Thoracic aorta (tissue), 2 donors: ENCODE measurements around the gene SHH. TPM values are rescaled to one million over a fixed set of nuclear protein-coding genes. Genes with fewer than 3 reads are reported as not detected.

Experiments used
- ATAC-seq: fragments of 150-250 bp; one replicate; pipeline ENCODE4 v1.8.0; 2017; ENCODE audit warnings: low read depth; ENCODE audit not compliant: insufficient number of reproducible peaks, low FRiP score
- DNase-seq: peaks from one replicate; pipeline ENCODE4 v3.0.0-alpha.2; 2020; ENCODE audit warnings: low spot score
- H3K27ac ChIP-seq, 2 donors: fragments of 200-600 bp; sonication (generic); 1 replicate in 1 of 2; 2 replicates in 1 of 2; pipeline ENCODE4 v1.5.1; 2016; ENCODE audit warnings: mild to moderate bottlenecking in 2 of 2, moderate library complexity in 2 of 2
- H3K27me3 ChIP-seq: fragments of 200-600 bp; sonication (generic); replicated peaks from 2 replicates; pipeline ENCODE4 v1.6.0; 2016; ENCODE audit warnings: mild to moderate bottlenecking; ENCODE audit not compliant: insufficient read depth
- H3K36me3 ChIP-seq: fragments of 200-600 bp; sonication (generic); one replicate; pipeline ENCODE4 v1.5.1; 2016
- H3K4me1 ChIP-seq, 2 donors: fragments of 200-600 bp; sonication (generic); 1 replicate in 1 of 2; 2 replicates in 1 of 2; pipeline versions ENCODE4 v1.5.1 to v1.6.0; 2016; ENCODE audit warnings: low read depth in 2 of 2, mild to moderate bottlenecking in 1 of 2; ENCODE audit not compliant: control insufficient read depth in 1 of 2
- H3K4me3 ChIP-seq: fragments of 200-600 bp; sonication (generic); 2 replicates; pipeline ENCODE4 v1.5.1; 2016; ENCODE audit warnings: mild to moderate bottlenecking
- H3K9me3 ChIP-seq: fragments of 200-600 bp; sonication (generic); 2 replicates; pipeline ENCODE4 v1.5.1; 2016
- total RNA-seq, 2 donors: library from RNA; depleted of rRNA; stranded (reverse); fragments of >200 nt; gene quantifications; one replicate each; pipeline versions ENCODE4 v1.1.0 to v1.2.3, GENCODE V29; 2016
- TF ChIP-seq, protein P1 (sequence below): fragments of 200-600 bp; sonication (generic); IDR thresholded peaks from one replicate; pipeline ENCODE4 v1.5.1; 2019; ENCODE audit warnings: antibody characterized with exemption

Gene SHH
- total RNA-seq, 2 donors from 2014 or later = 0.28 TPM; not detected in 1

DNA sequence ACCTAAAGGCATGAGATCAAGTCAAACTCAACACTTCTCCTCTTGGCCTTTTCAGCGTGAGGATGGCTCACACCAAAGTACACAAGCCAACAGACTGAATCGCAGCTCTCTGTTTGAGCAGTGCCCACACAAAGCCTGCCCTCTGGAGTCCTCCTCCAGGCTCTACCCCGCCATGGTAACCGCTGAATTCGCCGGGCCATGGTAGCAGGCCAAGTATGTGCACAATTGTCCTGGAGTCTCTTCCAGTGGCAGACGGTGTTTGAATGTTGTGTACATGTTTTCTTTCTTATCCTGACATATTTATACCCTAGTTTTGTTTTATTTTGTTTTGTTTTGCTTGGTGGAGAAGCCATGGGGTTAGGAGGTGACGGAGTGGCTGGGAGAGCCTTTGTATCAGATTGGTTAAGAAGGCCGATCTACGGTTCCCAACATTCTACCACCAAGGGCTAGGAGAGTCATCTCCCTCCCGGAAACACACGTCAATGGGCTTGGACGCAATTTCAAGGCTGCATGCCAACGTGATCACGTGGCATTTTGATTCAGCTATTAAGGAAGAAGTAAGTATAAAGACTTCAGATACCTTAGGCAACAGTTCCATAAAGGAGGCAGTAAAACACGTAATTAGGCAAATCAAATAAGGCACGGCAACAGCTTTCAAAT is 12.1 kb upstream of the SHH start:
- Histone ChIP-seq H3K27ac (no peak overlapping the region), H3K4me1 (no peaks in the 10 kb centered on the region), H3K9me3 (no peaks in the 10 kb centered on the region), H3K36me3 (no peaks in the 10 kb centered on the region), H3K4me3 (no peak overlapping the region), H3K27me3 (no peaks in the 10 kb centered on the region)
- ATAC-seq (no peak), DNase-seq (no peak)
- TF ChIP-seq, protein P1, sequence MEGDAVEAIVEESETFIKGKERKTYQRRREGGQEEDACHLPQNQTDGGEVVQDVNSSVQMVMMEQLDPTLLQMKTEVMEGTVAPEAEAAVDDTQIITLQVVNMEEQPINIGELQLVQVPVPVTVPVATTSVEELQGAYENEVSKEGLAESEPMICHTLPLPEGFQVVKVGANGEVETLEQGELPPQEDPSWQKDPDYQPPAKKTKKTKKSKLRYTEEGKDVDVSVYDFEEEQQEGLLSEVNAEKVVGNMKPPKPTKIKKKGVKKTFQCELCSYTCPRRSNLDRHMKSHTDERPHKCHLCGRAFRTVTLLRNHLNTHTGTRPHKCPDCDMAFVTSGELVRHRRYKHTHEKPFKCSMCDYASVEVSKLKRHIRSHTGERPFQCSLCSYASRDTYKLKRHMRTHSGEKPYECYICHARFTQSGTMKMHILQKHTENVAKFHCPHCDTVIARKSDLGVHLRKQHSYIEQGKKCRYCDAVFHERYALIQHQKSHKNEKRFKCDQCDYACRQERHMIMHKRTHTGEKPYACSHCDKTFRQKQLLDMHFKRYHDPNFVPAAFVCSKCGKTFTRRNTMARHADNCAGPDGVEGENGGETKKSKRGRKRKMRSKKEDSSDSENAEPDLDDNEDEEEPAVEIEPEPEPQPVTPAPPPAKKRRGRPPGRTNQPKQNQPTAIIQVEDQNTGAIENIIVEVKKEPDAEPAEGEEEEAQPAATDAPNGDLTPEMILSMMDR = no peak

DNA sequence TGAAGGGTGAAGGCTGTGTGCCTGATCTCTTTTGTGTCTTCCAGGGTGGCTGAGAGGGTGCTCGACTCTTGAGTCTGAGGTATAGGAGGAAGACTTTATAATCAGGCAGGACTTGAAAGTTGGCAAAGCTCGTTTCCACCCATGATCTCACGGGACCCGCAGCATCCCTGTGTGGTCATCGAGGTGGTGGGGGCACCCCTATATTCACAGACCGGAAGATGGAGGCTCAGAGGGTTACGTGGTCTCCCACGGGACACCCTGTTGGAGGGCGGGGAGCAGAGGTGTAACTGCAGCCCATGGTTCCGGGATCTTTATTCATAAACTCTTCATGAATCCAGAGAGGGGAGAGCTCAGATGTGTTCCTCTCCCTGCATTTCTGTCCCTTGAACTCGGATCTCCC is 9.6 kb upstream of the SHH start:
- no peaks in the 10 kb centered on the region for H3K27me3 ChIP-seq
- no peaks in the 10 kb centered on the region for H3K4me1 ChIP-seq
- no peaks in the 10 kb centered on the region for H3K36me3 ChIP-seq
- no peak overlapping the region for H3K27ac ChIP-seq
- H3K4me3 ChIP-seq = no peak overlapping the region
- ATAC-seq (no peak), DNase-seq (no peak)
- TF ChIP-seq, protein P1 = no peak
- H3K9me3 ChIP-seq = no peaks in the 10 kb centered on the region

DNA sequence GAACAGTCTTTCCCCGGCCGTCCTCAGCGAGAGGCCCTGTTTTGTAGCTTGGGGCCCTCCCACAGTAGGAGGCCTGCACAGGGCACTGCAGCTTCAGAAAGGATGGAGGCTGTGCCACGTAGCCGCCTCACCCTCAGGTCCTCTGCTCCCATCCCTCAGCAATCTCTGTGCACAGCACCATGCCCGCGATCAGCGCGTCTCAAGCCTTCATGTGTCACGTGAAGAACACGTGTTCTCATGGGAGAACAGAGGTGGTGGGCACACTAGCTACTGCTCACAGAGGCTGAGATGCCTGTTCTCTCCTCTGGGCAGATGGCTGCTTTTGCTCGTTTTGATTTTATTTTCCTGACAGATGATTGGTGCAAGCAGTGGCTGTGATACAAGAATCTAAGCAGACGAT is 8.5 kb upstream of the SHH start:
- DNase-seq (no peak), ATAC-seq (no peak)
- no peaks in the 10 kb centered on the region for H3K27me3 ChIP-seq
- H3K36me3 ChIP-seq = no peaks in the 10 kb centered on the region
- no peak overlapping the region for H3K27ac ChIP-seq
- H3K9me3 ChIP-seq = no peaks in the 10 kb centered on the region
- no peak overlapping the region for H3K4me3 ChIP-seq
- no peaks in the 10 kb centered on the region for H3K4me1 ChIP-seq
- TF ChIP-seq, protein P1 = no peak

DNA sequence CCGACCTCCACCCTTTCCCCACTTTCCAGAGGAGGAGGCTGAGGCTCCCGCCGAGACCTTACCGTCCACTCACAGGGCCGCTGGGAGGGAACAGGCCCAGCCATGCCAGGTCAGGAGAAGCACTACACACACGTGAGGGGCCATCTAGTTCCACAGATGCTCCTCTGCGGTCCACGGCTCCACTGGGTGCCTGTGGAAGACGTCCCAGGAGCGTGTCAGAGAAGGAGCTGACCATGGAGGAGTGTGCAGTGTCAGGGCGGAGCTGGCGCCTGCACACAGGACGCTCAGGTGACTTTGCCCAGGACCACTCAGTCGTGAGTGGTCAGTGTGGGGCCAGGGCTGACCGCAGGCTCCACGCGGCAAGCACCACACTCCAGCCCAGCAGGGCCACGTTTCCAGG is 8.0 kb upstream of the SHH start:
- no peak overlapping the region for H3K4me3 ChIP-seq
- no peak overlapping the region for H3K27ac ChIP-seq
- no peak for ATAC-seq
- no peaks in the 10 kb centered on the region for H3K36me3 ChIP-seq
- TF ChIP-seq, protein P1 = no peak
- H3K27me3 ChIP-seq = no peaks in the 10 kb centered on the region
- no peaks in the 10 kb centered on the region for H3K9me3 ChIP-seq
- no peaks in the 10 kb centered on the region for H3K4me1 ChIP-seq
- no peak for DNase-seq

DNA sequence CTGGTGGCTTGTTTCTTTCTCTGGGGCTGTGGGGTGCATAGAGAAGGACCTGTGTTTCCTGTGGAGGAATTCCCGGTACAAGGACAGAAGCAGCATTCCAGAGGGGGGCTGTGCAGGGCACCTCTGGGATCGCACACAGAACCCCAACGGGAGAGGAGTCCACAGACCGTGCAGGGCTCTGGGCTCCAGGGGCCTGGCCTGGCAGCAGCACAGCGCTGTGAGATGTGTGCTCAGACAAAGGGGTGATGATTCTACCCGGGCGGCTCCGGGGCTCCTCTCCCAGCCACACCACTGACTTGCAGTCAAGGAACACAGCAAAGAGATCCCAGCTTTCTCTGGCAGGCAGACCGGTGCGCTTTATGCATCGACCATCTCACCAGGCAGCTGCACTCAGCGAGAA is 6.9 kb upstream of the SHH start:
- TF ChIP-seq, protein P1 = no peak
- ATAC-seq (no peak), DNase-seq (no peak)
- H3K36me3 ChIP-seq = no peaks in the 10 kb centered on the region
- no peak overlapping the region for H3K4me3 ChIP-seq
- no peaks in the 10 kb centered on the region for H3K9me3 ChIP-seq
- no peaks in the 10 kb centered on the region for H3K27me3 ChIP-seq
- H3K4me1 ChIP-seq = no peaks in the 10 kb centered on the region
- no peak overlapping the region for H3K27ac ChIP-seq
